H1 (cell line): ENCODE data around the gene LCNL1. TPM values are rescaled to one million over a fixed set of nuclear protein-coding genes. Genes with fewer than 3 reads are reported as not detected.

Experiments used
- CTCF ChIA-PET: fragments of 300-600 bp; sonication (Branson Sonifier 250); formaldehyde crosslinking; loops from one replicate; lab custom pipeline; 2021; ENCODE audit not compliant: partially characterized antibody; lab: Charles Lee
- POLR2A ChIA-PET: fragments of 300-600 bp; sonication (Branson Sonifier 250); formaldehyde crosslinking; loops from one replicate; lab custom pipeline; 2021; ENCODE audit warnings: inconsistent platforms; ENCODE audit not compliant: partially characterized antibody; lab: Charles Lee
- DNase-seq, 2 experiments: peaks; one replicate each; pipeline versions ENCODE4 v3.0.0 to v3.0.0-alpha.2; 2010 to 2022; ENCODE audit warnings: low spot score in 2 of 2, low read depth in 1 of 2, mixed read lengths in 1 of 2
- FAIRE-seq: peaks from 2 replicates; lab custom pipeline; 2011; peaks lifted over from hg19 to GRCh38; lab: Jason Lieb, UNC
- H2AFZ ChIP-seq: 2 replicates; pipeline ENCODE4 v1.8.1; 2012; ENCODE audit warnings: low read length, inconsistent platforms
- H2AK5ac ChIP-seq: 2 replicates; pipeline ENCODE4 v1.6.1; 2013; ENCODE audit warnings: low read depth, low read length
- H2BK120ac ChIP-seq: replicated peaks from 2 replicates; pipeline ENCODE3; 2013; ENCODE audit warnings: low read depth, low read length, inconsistent platforms
- H2BK12ac ChIP-seq: 2 replicates; pipeline ENCODE4 v1.6.1; 2013; ENCODE audit warnings: low read depth, low read length
- H2BK15ac ChIP-seq: 2 replicates; pipeline ENCODE4 v1.6.1; 2013; ENCODE audit warnings: low read length
- H2BK20ac ChIP-seq: 2 replicates; pipeline ENCODE4 v1.6.1; 2013; ENCODE audit warnings: low read length
- H2BK5ac ChIP-seq: 2 replicates; pipeline ENCODE4 v1.6.1; 2013; ENCODE audit warnings: low read depth, low read length
- H3K14ac ChIP-seq: 2 replicates; pipeline ENCODE4 v1.6.1; 2013; ENCODE audit warnings: inconsistent platforms; ENCODE audit not compliant: insufficient read length
- H3K18ac ChIP-seq: 2 replicates; pipeline ENCODE4 v1.6.1; 2013; ENCODE audit warnings: low read length; ENCODE audit errors: extremely low read depth
- H3K23ac ChIP-seq: 2 replicates; pipeline ENCODE4 v1.6.1; 2013; ENCODE audit warnings: inconsistent platforms; ENCODE audit not compliant: insufficient read length
- H3K23me2 ChIP-seq: 2 replicates; pipeline ENCODE4 v1.6.1; 2013; ENCODE audit warnings: low read depth, low read length
- H3K27ac ChIP-seq: 2 replicates; pipeline ENCODE4 v1.6.1; 2011; ENCODE audit warnings: low read depth, low read length, inconsistent platforms
- H3K27me3 ChIP-seq, 4 experiments: replicated peaks in 1 of 4; 1 replicate in 1 of 4; 2 replicates in 3 of 4; pipeline versions ENCODE4 v1.6.1 to v1.8.1; 2011 to 2013; ENCODE audit warnings: low read length in 3 of 4, mild to moderate bottlenecking in 3 of 4, inconsistent platforms in 2 of 4, mixed read lengths in 2 of 4, moderate library complexity in 1 of 4; ENCODE audit not compliant: control insufficient read depth in 3 of 4, insufficient read depth in 3 of 4; ENCODE audit errors: extremely low read depth in 1 of 4
- H3K36me3 ChIP-seq, 4 experiments: 2 replicates each; pipeline versions ENCODE4 v1.6.1 to v1.8.1; 2011 to 2013; ENCODE audit warnings: mild to moderate bottlenecking in 4 of 4, low read length in 3 of 4, moderate library complexity in 2 of 4, control low read depth in 1 of 4, inconsistent platforms in 1 of 4; ENCODE audit not compliant: insufficient read depth in 4 of 4, control insufficient read depth in 2 of 4
- H3K4ac ChIP-seq: replicated peaks from 2 replicates; pipeline ENCODE3; 2013; ENCODE audit warnings: low read length, low read depth, mixed read lengths, inconsistent platforms; ENCODE audit not compliant: insufficient read length
- H3K4me1 ChIP-seq, 4 experiments: replicated peaks in 1 of 4; 1 replicate in 1 of 4; 2 replicates in 3 of 4; pipeline versions ENCODE4 v1.6.1 to v1.8.1; 2011 to 2013; ENCODE audit warnings: low read length in 3 of 4, inconsistent platforms in 2 of 4, mixed read lengths in 1 of 4; ENCODE audit not compliant: insufficient read depth in 4 of 4, control insufficient read depth in 3 of 4
- H3K4me2 ChIP-seq, 2 experiments: 2 replicates each; pipeline versions ENCODE4 v1.6.1 to v1.8.1; 2011 to 2013; ENCODE audit warnings: low read depth in 2 of 2, low read length in 2 of 2, control low read depth in 1 of 2, inconsistent platforms in 1 of 2, mild to moderate bottlenecking in 1 of 2; ENCODE audit not compliant: insufficient read depth in 1 of 2
- H3K4me3 ChIP-seq, 4 experiments: fragments of 200-600, 300-600 bp in 1 of 4; sonication (generic), shearing (Covaris generic), sonication (Bioruptor Twin) in 1 of 4; 2 replicates each; pipeline versions ENCODE4 v1.5.1 to v1.8.1; 2011 to 2016; ENCODE audit warnings: low read length in 4 of 4, low read depth in 3 of 4, control low read depth in 2 of 4, inconsistent platforms in 2 of 4, mild to moderate bottlenecking in 2 of 4, mixed read lengths in 1 of 4, moderate library complexity in 1 of 4; ENCODE audit not compliant: insufficient read depth in 2 of 4; ENCODE audit errors: extremely low read depth in 1 of 4
- H3K56ac ChIP-seq: replicated peaks from 2 replicates; pipeline ENCODE3; 2013; ENCODE audit warnings: low read depth, mild to moderate bottlenecking, mixed read lengths, low read length, inconsistent platforms; ENCODE audit not compliant: insufficient read length
- H3K79me1 ChIP-seq: 2 replicates; pipeline ENCODE4 v1.6.1; 2013; ENCODE audit warnings: low read depth, low read length, control low read depth
- H3K79me2 ChIP-seq, 2 experiments: 2 replicates each; pipeline versions ENCODE4 v1.6.1 to v1.8.1; 2012 to 2013; ENCODE audit warnings: low read length in 2 of 2, mild to moderate bottlenecking in 2 of 2, inconsistent platforms in 1 of 2; ENCODE audit not compliant: insufficient read depth in 2 of 2, control insufficient read depth in 1 of 2
- H3K9ac ChIP-seq, 4 experiments: replicated peaks in 1 of 4; 1 replicate in 1 of 4; 2 replicates in 3 of 4; pipeline versions ENCODE4 v1.6.1 to v1.8.1; 2011 to 2013; ENCODE audit warnings: low read depth in 3 of 4, low read length in 3 of 4, control low read depth in 2 of 4, mild to moderate bottlenecking in 2 of 4, moderate library complexity in 2 of 4, inconsistent platforms in 1 of 4; ENCODE audit errors: extremely low read depth in 1 of 4
- H3K9me3 ChIP-seq, 2 experiments: 2 replicates each; pipeline versions ENCODE4 v1.6.1 to v1.8.1; 2012 to 2013; ENCODE audit warnings: mild to moderate bottlenecking in 2 of 2, moderate library complexity in 2 of 2, control low read depth in 1 of 2, inconsistent platforms in 1 of 2, low read depth in 1 of 2, low read length in 1 of 2, mixed read lengths in 1 of 2; ENCODE audit not compliant: insufficient read depth in 2 of 2
- H4K20me1 ChIP-seq, 2 experiments: replicated peaks in 1 of 2; 2 replicates each; pipeline versions ENCODE3 to v1.8.1; 2011 to 2013; ENCODE audit warnings: inconsistent platforms in 2 of 2, low read length in 2 of 2, mild to moderate bottlenecking in 1 of 2; ENCODE audit not compliant: insufficient read depth in 2 of 2, control insufficient read depth in 1 of 2
- H4K5ac ChIP-seq: 2 replicates; pipeline ENCODE4 v1.6.1; 2013; ENCODE audit warnings: low read length, low read depth, mixed read lengths, inconsistent platforms; ENCODE audit not compliant: insufficient read length
- H4K8ac ChIP-seq: 2 replicates; pipeline ENCODE4 v1.8.0; 2013; ENCODE audit warnings: mild to moderate bottlenecking, moderate library complexity, low read length, inconsistent platforms; ENCODE audit not compliant: insufficient read depth; ENCODE audit errors: extremely low read depth
- H4K91ac ChIP-seq: replicated peaks from 2 replicates; pipeline ENCODE3; 2013; ENCODE audit warnings: low read length, mixed read lengths, inconsistent platforms; ENCODE audit not compliant: insufficient read length
- ASH2L ChIP-seq: fragments of 200-600, 300-600 bp; sonication (generic); IDR thresholded peaks from one replicate; pipeline ENCODE4 v1.7.1; 2017; ENCODE audit warnings: low read length
- BCL11A ChIP-seq, 2 experiments: IDR thresholded peaks; one replicate each; pipeline ENCODE4 v1.6.1; 2011; ENCODE audit warnings: low read depth in 2 of 2, low read length in 2 of 2, mild to moderate bottlenecking in 2 of 2
- CBX5 ChIP-seq: fragments of 300-800, 300-1000 bp; sonication (generic); IDR thresholded peaks from 2 replicates; pipeline ENCODE4 v1.7.1; 2016; ENCODE audit warnings: antibody characterized with exemption, low read length, low read depth
- FOSL1 ChIP-seq: IDR thresholded peaks from 2 replicates; pipeline ENCODE4 v1.6.1; 2011; ENCODE audit warnings: mild to moderate bottlenecking, low read depth, low read length, moderate library complexity; ENCODE audit not compliant: insufficient read depth
- GABPA ChIP-seq: IDR thresholded peaks from 2 replicates; pipeline ENCODE4 v1.6.1; 2011; ENCODE audit warnings: mild to moderate bottlenecking, low read length, moderate library complexity, borderline replicate concordance; ENCODE audit not compliant: insufficient read depth
- SIRT6 ChIP-seq: IDR thresholded peaks from one replicate; pipeline ENCODE4 v1.7.1; 2012; ENCODE audit warnings: low read length, inconsistent platforms
- TAF7 ChIP-seq: optimal IDR thresholded peaks from 2 replicates; pipeline ENCODE3; 2011; ENCODE audit warnings: low read depth, mild to moderate bottlenecking, inconsistent platforms, low read length, moderate library complexity, borderline replicate concordance
- TCF12 ChIP-seq: IDR thresholded peaks from 2 replicates; pipeline ENCODE4 v1.6.1; 2011; ENCODE audit warnings: low read depth, mild to moderate bottlenecking, low read length
- WGBS, 2 experiments: shearing (Covaris generic) in 1 of 2; methylation state at CpG; one replicate each; pipeline versions ENCODE4 v1.1.6 to v1.1.7; 2013 to 2015; ENCODE audit warnings: low lambda C conversion rate in 2 of 2, mixed read lengths in 2 of 2, inconsistent platforms in 1 of 2, low coverage in 1 of 2, missing lambda C conversion rate in 1 of 2; ENCODE audit not compliant: insufficient replicate concordance in 2 of 2, insufficient coverage in 1 of 2, insufficient read length in 1 of 2; ENCODE audit errors: extremely low coverage in 1 of 2, missing lambda C conversion rate in 1 of 2; 5-methylcytosine and 5-hydroxymethylcytosine counted together
- polyA plus RNA-seq, 7 experiments: library from polyadenylated mRNA; depleted of rRNA in 3 of 7; stranded (reverse) in 5 of 7; unstranded in 2 of 7; fragments of >200 nt in 5 of 7; fragments of 200-250 nt in 2 of 7; gene quantifications; 1 replicate in 5 of 7; 2 replicates in 1 of 7; 4 replicates in 1 of 7; pipeline versions ENCODE4 v1.2.1 to v1.2.3, GENCODE V29; 2011 to 2013; ENCODE audit warnings: missing spikeins in 2 of 7, mixed read lengths in 2 of 7
- total RNA-seq: library from RNA; stranded (reverse); fragmentation: NEBNext Ultra II Directional; extraction: Animal tissue kit (Norgen Biotek cat#: 25700); gene quantifications from 2 replicates; pipeline ENCODE4 v1.2.1, GENCODE V29; 2021
- TF ChIP-seq, protein P1 (sequence below): IDR thresholded peaks from 2 replicates; pipeline ENCODE4 v1.6.1; 2011; ENCODE audit warnings: low read depth, mild to moderate bottlenecking, low read length; ENCODE audit not compliant: insufficient read depth

Gene LCNL1
- total and polyA plus RNA-seq, 2 of the 8 experiments (the other 6 are each of a cell fraction or from before 2014, with no cell fraction given) = 0.11 TPM; not detected in 1

DNA sequence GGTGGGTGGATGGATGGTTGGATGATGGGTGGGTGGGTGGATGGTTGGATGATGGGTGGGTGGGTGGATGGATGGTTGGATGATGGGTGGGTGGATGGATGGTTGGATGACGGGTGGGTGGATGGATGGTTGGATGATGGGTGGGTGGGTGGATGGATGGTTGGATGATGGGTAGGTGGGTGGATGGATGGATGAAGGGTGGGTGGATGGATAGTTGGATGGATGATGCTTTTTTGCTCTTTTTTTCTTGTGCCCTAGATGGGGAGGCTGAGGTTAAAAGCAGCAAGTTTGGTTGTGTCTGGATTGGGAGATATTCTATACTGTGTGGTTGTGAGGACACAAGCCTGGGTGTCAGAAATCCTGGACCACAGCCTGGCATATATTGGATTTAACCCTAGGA lies 25.3 kb upstream of the LCNL1 start:
- Histone ChIP-seq H3K4ac (no peak overlapping the region), H4K8ac (no peak overlapping the region; the same call in 1 of the 2 replicates), H3K18ac (no peak overlapping the region), H2BK120ac (no peak overlapping the region), H2BK5ac (no peak overlapping the region), H3K4me1 (peaks cover 0 to 2% (median 0%) of the 10 kb centered on the region in 4 experiments; a peak in 2 of 7 replicates), H3K14ac (no peak overlapping the region), H3K27me3 (no peaks in the 10 kb centered on the region), H3K23me2 (peaks cover 12% of the 10 kb centered on the region; the same call in 1 of the 2 replicates), H4K20me1 (peaks cover 0 to 6% of the 10 kb centered on the region in 2 experiments), H2AK5ac (no peak overlapping the region), H3K4me2 (no peak overlapping the region), H3K79me1 (no peaks in the 10 kb centered on the region), H3K27ac (no peak overlapping the region), H4K5ac (no peak overlapping the region), H3K23ac (no peak overlapping the region), H3K56ac (no peak overlapping the region), H2BK15ac (no peak overlapping the region), H2AFZ (no peak overlapping the region), H4K91ac (no peak overlapping the region), H3K9ac (no peak overlapping the region), H2BK12ac (no peak overlapping the region), H2BK20ac (no peak overlapping the region), H3K9me3 (no peaks in the 10 kb centered on the region), H3K36me3 (no peaks in the 10 kb centered on the region), H3K79me2 (no peaks in the 10 kb centered on the region), H3K4me3 (no peak overlapping the region)
- DNase-seq = no peak
- ChIA-PET CTCF (interaction anchor here (5.1 kb wide), 1 partner anchor 9 kb away, joined by 31 read pairs; no protein-coding TSS in a partner anchor), POLR2A (no interaction called here)
- WGBS, 2 experiments = 100% methylated on average over 1 of the region's 1 CpG; no CpG with 5 or more reads in 1 of the 2 experiments
- FAIRE-seq = no peak
- TF ChIP-seq BCL11A (IDR thresholded peaks at IDR 0.05; ENCODE audit: low read depth in 2 of 2, low read length in 2 of 2) (no peak), GABPA (no peak), ASH2L (no peak), TAF7 (no peak), TCF12 (no peak), SIRT6 (no peak), CBX5 (no peak), FOSL1 (no peak)
- TF ChIP-seq, protein P1, sequence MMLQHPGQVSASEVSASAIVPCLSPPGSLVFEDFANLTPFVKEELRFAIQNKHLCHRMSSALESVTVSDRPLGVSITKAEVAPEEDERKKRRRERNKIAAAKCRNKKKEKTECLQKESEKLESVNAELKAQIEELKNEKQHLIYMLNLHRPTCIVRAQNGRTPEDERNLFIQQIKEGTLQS = no peak
